A549 (cell line): Measurements from ENCODE around the gene PSMB11. TPM values are rescaled to one million over a fixed set of nuclear protein-coding genes. Genes with fewer than 3 reads are reported as not detected.
"Not testable (repeated sequence)": the region's sequence is repeated elsewhere in the genome, so short reads cannot be mapped to it uniquely, and the experiment has no call there.

ENCODE experiments used
- ATAC-seq, 2 experiments: fragments of 200-7000 bp in 1 of 2; fragments of >200 bp in 1 of 2; cut with Nextera tagmentation in 1 of 2; cut with Tn5 transposase in 1 of 2; 3 replicates each; pipeline versions ENCODE4 v1.8.0 to v1.9.1; 2018 to 2020; ENCODE audit warnings: mild to moderate bottlenecking in 1 of 2, moderate library complexity in 1 of 2
- CTCF ChIA-PET: fragments of 300-600 bp; sonication (Branson Sonifier 250); formaldehyde crosslinking; extraction: SDS; loops from one replicate; lab custom pipeline; 2021; ENCODE audit warnings: antibody characterized with exemption, inconsistent platforms; lab: Yijun Ruan, JAX
- POLR2A ChIA-PET: fragments of 350-600 bp; formaldehyde crosslinking; extraction: SDS; loops from one replicate; lab custom pipeline; 2021; ENCODE audit warnings: antibody characterized with exemption, inconsistent platforms; lab: Yijun Ruan, JAX
- DNase-seq, 2 experiments: peaks; one replicate each; pipeline versions ENCODE4 v3.0.0 to v3.0.0-alpha.2; 2011 to 2016; ENCODE audit warnings: low read depth in 1 of 2, low spot score in 1 of 2
- FAIRE-seq: peaks from 2 replicates; lab custom pipeline; 2011; peaks lifted over from hg19 to GRCh38; lab: Jason Lieb, UNC
- H3K27ac ChIP-seq, 2 experiments: fragments of >200 bp; sonication (Bioruptor Twin); formaldehyde crosslinking; 3 replicates each; pipeline ENCODE4 v1.5.1; 2016 to 2017
- H3K4me1 ChIP-seq: fragments of >200 bp; sonication (Bioruptor Twin); formaldehyde crosslinking; 3 replicates; pipeline ENCODE4 v1.6.1; 2016
- H3K4me2 ChIP-seq: fragments of >200 bp; sonication (Bioruptor Twin); formaldehyde crosslinking; 3 replicates; pipeline ENCODE4 v1.6.1; 2016
- H3K4me3 ChIP-seq: fragments of >200 bp; sonication (Bioruptor Twin); formaldehyde crosslinking; 3 replicates; pipeline ENCODE4 v1.5.1; 2016
- H3K9me3 ChIP-seq: fragments of >200 bp; sonication (Bioruptor Twin); formaldehyde crosslinking; 3 replicates; pipeline ENCODE4 v1.6.1; 2016
- CBX8 ChIP-seq: fragments of 200-600 bp; sonication (generic); IDR thresholded peaks from 2 replicates; pipeline ENCODE4 v1.6.1; 2016
- CHD2 ChIP-seq: fragments of 150-350 bp; IDR thresholded peaks from 2 replicates; pipeline ENCODE4 v1.6.1; 2014; ENCODE audit warnings: low read length; ENCODE audit not compliant: partially characterized antibody
- EHF ChIP-seq: fragments of 250-450 bp; sonication (Bioruptor Pico); IDR thresholded peaks from 2 replicates; pipeline ENCODE4 v1.5.0; 2020; ENCODE audit warnings: mild to moderate bottlenecking
- EHMT2 ChIP-seq: fragments of 200-600 bp; sonication (generic); IDR thresholded peaks from 2 replicates; pipeline ENCODE4 v1.6.1; 2016; ENCODE audit warnings: antibody characterized with exemption, low read depth, mild to moderate bottlenecking, moderate library complexity
- ESRRA ChIP-seq: fragments of 150-350 bp; IDR thresholded peaks from 2 replicates; pipeline ENCODE4 v1.6.1; 2014; ENCODE audit warnings: mild to moderate bottlenecking, low read length, borderline replicate concordance
- FOSL2 ChIP-seq, 2 experiments: fragments of 450-650 bp in 1 of 2; fragments of >200 bp in 1 of 2; sonication (Bioruptor Twin) in 1 of 2; formaldehyde crosslinking; IDR thresholded peaks; 2 replicates each; pipeline versions ENCODE4 v1.5.0 to v1.6.1; 2016 to 2020; ENCODE audit warnings: mild to moderate bottlenecking in 1 of 2, moderate library complexity in 1 of 2
- GATA3 ChIP-seq: IDR thresholded peaks from 2 replicates; pipeline ENCODE4 v1.6.1; 2012; ENCODE audit warnings: borderline replicate concordance
- HDAC2 ChIP-seq: fragments of 200-600 bp; sonication (generic); IDR thresholded peaks from 2 replicates; pipeline ENCODE4 v1.6.1; 2016
- JUNB ChIP-seq: fragments of >200 bp; sonication (Bioruptor Twin); formaldehyde crosslinking; IDR thresholded peaks from 2 replicates; pipeline ENCODE4 v1.6.1; 2016
- KDM1A ChIP-seq: fragments of 200-600 bp; sonication (generic); IDR thresholded peaks from 2 replicates; pipeline ENCODE4 v1.6.1; 2016; ENCODE audit warnings: low read depth, mild to moderate bottlenecking
- MAZ ChIP-seq: fragments of 150-350 bp; IDR thresholded peaks from 2 replicates; pipeline ENCODE4 v1.6.1; 2014; ENCODE audit warnings: antibody characterized with exemption, low read depth, low read length, borderline replicate concordance
- NFE2L2 ChIP-seq: fragments of 150-350 bp; conservative IDR thresholded peaks from 2 replicates; pipeline ENCODE4 v1.6.1; 2014; ENCODE audit warnings: low read length
- NR3C1 ChIP-seq: fragments of >200 bp; sonication (Bioruptor Twin); formaldehyde crosslinking; IDR thresholded peaks from 3 replicates; pipeline ENCODE4 v1.6.1; 2017
- POLR2A ChIP-seq: IDR thresholded peaks from 2 replicates; pipeline ENCODE4 v1.6.1; 2012; ENCODE audit warnings: mild to moderate bottlenecking, low read length
- RNF2 ChIP-seq: fragments of 200-600 bp; sonication (generic); IDR thresholded peaks from 2 replicates; pipeline ENCODE4 v1.6.1; 2016; ENCODE audit warnings: low read depth, mild to moderate bottlenecking, antibody characterized with exemption, moderate library complexity, borderline replicate concordance
- TFCP2L1 ChIP-seq: fragments of 250-450 bp; sonication (Bioruptor Pico); IDR thresholded peaks from 2 replicates; pipeline ENCODE4 v1.5.0; 2021; ENCODE audit warnings: mild to moderate bottlenecking
- ZC3H11A ChIP-seq: fragments of 450-650 bp; IDR thresholded peaks from 2 replicates; pipeline ENCODE4 v1.6.1; 2014; ENCODE audit warnings: antibody characterized with exemption, mild to moderate bottlenecking
- ZFP36 ChIP-seq: fragments of 450-650 bp; IDR thresholded peaks from 2 replicates; pipeline ENCODE4 v1.6.1; 2014; ENCODE audit warnings: borderline replicate concordance; ENCODE audit not compliant: partially characterized antibody
- ZSCAN20 ChIP-seq: fragments of 250-450 bp; sonication (Bioruptor Pico); IDR thresholded peaks from 2 replicates; pipeline ENCODE4 v1.8.0; 2022; ENCODE audit warnings: mild to moderate bottlenecking, moderate library complexity
- WGBS: methylation state at CpG from one replicate; pipeline ENCODE4 v1.1.6; 2017; ENCODE audit errors: missing lambda C conversion rate; 5-methylcytosine and 5-hydroxymethylcytosine counted together
- polyA plus RNA-seq, 4 experiments: library from polyadenylated mRNA; depleted of rRNA in 3 of 4; stranded (reverse); fragments of >200 nt; fragmentation: RNase III in 1 of 4; extraction: RNeasy Plus Mini Kit Qiagen cat#74134 plus additional on column Dnase treatment in 1 of 4; gene quantifications; 2 replicates in 3 of 4; 3 replicates in 1 of 4; pipeline ENCODE4 v1.2.3, GENCODE V29; 2011 to 2017
- TF ChIP-seq, protein P1 (sequence below): fragments of >200 bp; sonication (Bioruptor Twin); formaldehyde crosslinking; IDR thresholded peaks from 2 replicates; pipeline ENCODE4 v1.6.1; 2016
- TF ChIP-seq, protein P2 (sequence below): IDR thresholded peaks from 2 replicates; pipeline ENCODE4 v1.6.1; 2012
- TF ChIP-seq, protein P3 (sequence below): fragments of >200 bp; sonication (Bioruptor Twin); formaldehyde crosslinking; IDR thresholded peaks from 3 replicates; pipeline ENCODE4 v1.6.1; 2016
- TF ChIP-seq, protein P4 (sequence below): IDR thresholded peaks from 2 replicates; pipeline ENCODE4 v1.6.1; 2012; ENCODE audit warnings: low read depth, borderline replicate concordance
- TF ChIP-seq, protein P5 (sequence below): fragments of 250-450 bp; sonication (Bioruptor Pico); IDR thresholded peaks from 2 replicates; pipeline ENCODE4 v1.5.0; 2020; ENCODE audit warnings: low read depth, mild to moderate bottlenecking, moderate library complexity

PSMB11 gene
- polyA plus RNA-seq, 2 of the 4 experiments (the other 2 are of a cell fraction) = not detected

DNA sequence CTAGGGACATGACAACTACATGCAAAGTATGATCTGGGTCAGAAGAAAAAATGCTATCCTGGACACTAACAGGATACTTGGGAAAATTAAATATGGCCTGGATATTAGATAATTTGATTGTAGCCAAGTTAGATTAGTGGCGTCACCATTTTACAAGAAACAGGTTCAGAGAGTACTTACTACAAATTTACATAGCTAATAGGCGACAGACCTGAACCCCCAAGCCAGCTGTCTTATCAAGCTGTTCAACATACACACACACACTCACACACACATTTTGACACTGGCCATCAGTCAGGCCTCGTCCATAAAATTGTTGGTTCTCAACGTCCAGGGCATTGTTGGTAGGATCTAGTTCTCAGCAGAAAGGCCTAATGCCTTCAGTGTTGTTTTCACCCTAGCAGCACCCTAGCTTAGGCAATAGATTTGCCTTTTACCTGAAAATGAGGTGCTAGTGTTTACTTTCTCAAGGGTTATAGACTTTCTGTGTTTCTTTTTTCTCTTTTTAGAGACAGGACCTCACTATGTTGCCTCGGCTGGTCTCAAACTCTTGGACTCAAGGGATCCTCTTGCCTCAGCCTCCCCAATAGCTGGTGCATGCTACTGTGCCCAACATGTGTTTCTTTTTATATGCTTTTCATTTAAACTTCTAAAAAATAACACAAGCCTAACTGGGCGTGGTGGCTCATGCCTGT lies 28.8 kb upstream of the PSMB11 start:
- no peaks in the 10 kb centered on the region for H3K9me3 ChIP-seq
- H3K4me3 ChIP-seq = no peak overlapping the region
- FAIRE-seq = no peak
- 79% methylated on average over 6 of the region's 6 CpGs for WGBS
- CTCF ChIA-PET = interaction anchor here (0.8 to 9.1 kb wide), 11 partner anchors 9 to 56 kb away, joined by 3 to 55 read pairs (median 3); partner anchors contain the start of gene CDH24
- TF ChIP-seq CBX8 (no peak), FOSL2 (IDR thresholded peaks at IDR 0.05) (no peak), FOSL2 (CRISPR knock-in tag; IDR thresholded peaks at IDR 0.05) (no peak), KDM1A (no peak), GATA3 (no peak), NR3C1 (no peak), TFCP2L1 (no peak), HDAC2 (no peak), ZC3H11A (no peak), POLR2A (no peak), JUNB (no peak)
- TF ChIP-seq, protein P1, sequence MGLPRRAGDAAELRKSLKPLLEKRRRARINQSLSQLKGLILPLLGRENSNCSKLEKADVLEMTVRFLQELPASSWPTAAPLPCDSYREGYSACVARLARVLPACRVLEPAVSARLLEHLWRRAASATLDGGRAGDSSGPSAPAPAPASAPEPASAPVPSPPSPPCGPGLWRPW = no peak
- TF ChIP-seq, protein P2, sequence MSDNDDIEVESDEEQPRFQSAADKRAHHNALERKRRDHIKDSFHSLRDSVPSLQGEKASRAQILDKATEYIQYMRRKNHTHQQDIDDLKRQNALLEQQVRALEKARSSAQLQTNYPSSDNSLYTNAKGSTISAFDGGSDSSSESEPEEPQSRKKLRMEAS = no peak
- TF ChIP-seq, all 56 proteins: peak for 0
- peaks cover 6% of the 10 kb centered on the region; the same call in 1 of the 3 replicates for H3K4me1 ChIP-seq
- no peak overlapping the region for H3K27ac ChIP-seq
- DNase-seq (no peak), ATAC-seq (no peak)
- no peak overlapping the region for H3K4me2 ChIP-seq
- POLR2A ChIA-PET = interaction anchor here (0.7 kb wide), 1 partner anchor 10 kb away, joined by 3 read pairs; no protein-coding TSS in a partner anchor

DNA sequence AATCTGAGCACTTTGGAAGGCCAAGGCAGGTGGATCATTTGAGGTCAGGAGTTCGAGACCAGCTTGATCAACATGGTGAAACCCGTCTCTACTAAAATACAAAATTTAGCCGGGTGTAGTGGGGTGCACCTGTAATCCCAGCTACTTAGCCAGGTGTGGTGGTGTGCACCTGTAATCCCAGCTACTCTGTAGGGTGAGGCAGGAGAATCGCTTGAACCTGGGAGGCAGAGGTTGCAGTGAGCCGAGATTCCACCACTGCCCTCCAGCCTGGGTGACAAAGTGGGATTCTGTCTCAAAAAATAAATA lies 28.3 kb upstream of the PSMB11 start:
- H3K27ac ChIP-seq, DNase-seq, H3K4me3 ChIP-seq, H3K9me3 ChIP-seq, H3K4me2 ChIP-seq, H3K4me1 ChIP-seq, FAIRE-seq, ATAC-seq: not testable (repeated sequence)
- WGBS = 87% methylated on average over 5 of the region's 5 CpGs
- ChIA-PET CTCF (interaction anchor here (0.8 to 9.1 kb wide), 9 partner anchors 17 to 55 kb away, joined by 3 to 55 read pairs (median 3); no protein-coding TSS in a partner anchor), POLR2A (interaction anchor here (0.7 kb wide), 1 partner anchor 10 kb away, joined by 3 read pairs; no protein-coding TSS in a partner anchor)

DNA sequence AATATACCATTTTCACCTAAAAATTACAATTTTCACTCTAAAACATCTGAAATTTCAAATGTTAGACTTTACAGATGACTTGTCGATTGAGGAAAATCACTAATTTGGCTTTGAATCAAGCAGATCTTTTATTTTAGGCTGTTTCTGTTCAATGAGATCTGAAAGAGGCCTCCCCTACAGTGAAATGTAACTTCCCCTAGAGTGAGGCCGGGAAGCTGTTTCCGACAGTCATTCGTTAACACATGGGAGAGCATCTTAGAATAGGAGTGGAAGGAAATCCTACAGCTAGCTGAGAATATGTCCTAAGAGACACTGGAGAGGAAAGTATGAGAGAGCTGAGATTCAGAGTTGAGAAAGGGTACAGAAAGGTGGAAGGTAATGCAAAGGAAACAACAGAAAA lies 26.4 kb upstream of the PSMB11 start:
- no peak overlapping the region for H3K4me2 ChIP-seq
- H3K4me3 ChIP-seq = no peak overlapping the region
- H3K9me3 ChIP-seq = no peaks in the 10 kb centered on the region
- ATAC-seq = no peak
- WGBS = 90% methylated on average over 4 of the region's 4 CpGs
- POLR2A ChIA-PET = no interaction called here
- DNase-seq = no peak
- TF ChIP-seq EHF (CRISPR knock-in tag) = no peak
- no peak for TF ChIP-seq EHMT2
- TF ChIP-seq, protein P1 = no peak
- no peak for TF ChIP-seq CHD2
- TF ChIP-seq, protein P3, sequence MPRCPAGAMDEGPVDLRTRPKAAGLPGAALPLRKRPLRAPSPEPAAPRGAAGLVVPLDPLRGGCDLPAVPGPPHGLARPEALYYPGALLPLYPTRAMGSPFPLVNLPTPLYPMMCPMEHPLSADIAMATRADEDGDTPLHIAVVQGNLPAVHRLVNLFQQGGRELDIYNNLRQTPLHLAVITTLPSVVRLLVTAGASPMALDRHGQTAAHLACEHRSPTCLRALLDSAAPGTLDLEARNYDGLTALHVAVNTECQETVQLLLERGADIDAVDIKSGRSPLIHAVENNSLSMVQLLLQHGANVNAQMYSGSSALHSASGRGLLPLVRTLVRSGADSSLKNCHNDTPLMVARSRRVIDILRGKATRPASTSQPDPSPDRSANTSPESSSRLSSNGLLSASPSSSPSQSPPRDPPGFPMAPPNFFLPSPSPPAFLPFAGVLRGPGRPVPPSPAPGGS = no peak
- no peak for TF ChIP-seq ZSCAN20 (CRISPR knock-in tag)
- TF ChIP-seq NR3C1 = no peak
- TF ChIP-seq, all 56 proteins: peak for 0
- CTCF ChIA-PET = interaction anchor here (1.4 to 9.1 kb wide), 7 partner anchors 9 to 53 kb away, joined by 4 to 55 read pairs (median 6); partner anchors contain the start of gene PSMB11
- no peak for FAIRE-seq
- no peaks in the 10 kb centered on the region for H3K4me1 ChIP-seq
- H3K27ac ChIP-seq = no peak overlapping the region

DNA sequence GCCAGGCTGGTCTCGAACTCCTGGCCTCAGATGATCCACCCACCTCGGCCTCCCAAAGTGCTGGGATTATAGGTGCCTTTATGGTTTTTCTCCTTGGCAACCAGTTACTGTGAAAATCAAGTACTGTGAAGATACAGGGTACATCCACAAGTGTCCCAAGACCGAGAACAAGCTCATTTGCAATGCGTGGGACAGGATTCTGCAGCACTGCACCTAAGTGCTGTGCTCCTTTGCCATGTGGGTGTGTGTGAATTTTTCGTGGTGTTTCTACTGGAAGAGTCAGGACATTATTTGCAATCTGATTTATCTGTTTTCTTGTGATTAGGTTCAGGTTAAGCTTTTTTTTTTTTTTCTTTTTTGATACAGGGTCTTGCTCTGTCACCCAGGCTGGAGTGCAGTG lies 24.9 kb upstream of the PSMB11 start:
- ChIA-PET CTCF (interaction anchor here (0.8 to 9.1 kb wide), 6 partner anchors 10 to 41 kb away, joined by 3 to 55 read pairs (median 8); no protein-coding TSS in a partner anchor), POLR2A (no interaction called here)
- no peak overlapping the region for H3K27ac ChIP-seq
- no peak for ATAC-seq
- H3K4me2 ChIP-seq = no peak overlapping the region
- WGBS = 51% methylated on average over 5 of the region's 5 CpGs
- H3K4me3 ChIP-seq = no peak overlapping the region
- no peak for DNase-seq
- FAIRE-seq = no peak
- no peaks in the 10 kb centered on the region for H3K4me1 ChIP-seq
- no peaks in the 10 kb centered on the region for H3K9me3 ChIP-seq
- no peak for TF ChIP-seq ESRRA
- TF ChIP-seq, protein P4, sequence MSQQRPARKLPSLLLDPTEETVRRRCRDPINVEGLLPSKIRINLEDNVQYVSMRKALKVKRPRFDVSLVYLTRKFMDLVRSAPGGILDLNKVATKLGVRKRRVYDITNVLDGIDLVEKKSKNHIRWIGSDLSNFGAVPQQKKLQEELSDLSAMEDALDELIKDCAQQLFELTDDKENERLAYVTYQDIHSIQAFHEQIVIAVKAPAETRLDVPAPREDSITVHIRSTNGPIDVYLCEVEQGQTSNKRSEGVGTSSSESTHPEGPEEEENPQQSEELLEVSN = no peak
- no peak for TF ChIP-seq ZSCAN20 (CRISPR knock-in tag)
- TF ChIP-seq, protein P3 = no peak
- no peak for TF ChIP-seq CHD2
- TF ChIP-seq, protein P5, sequence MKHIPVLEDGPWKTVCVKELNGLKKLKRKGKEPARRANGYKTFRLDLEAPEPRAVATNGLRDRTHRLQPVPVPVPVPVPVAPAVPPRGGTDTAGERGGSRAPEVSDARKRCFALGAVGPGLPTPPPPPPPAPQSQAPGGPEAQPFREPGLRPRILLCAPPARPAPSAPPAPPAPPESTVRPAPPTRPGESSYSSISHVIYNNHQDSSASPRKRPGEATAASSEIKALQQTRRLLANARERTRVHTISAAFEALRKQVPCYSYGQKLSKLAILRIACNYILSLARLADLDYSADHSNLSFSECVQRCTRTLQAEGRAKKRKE (CRISPR knock-in tag) = no peak
- TF ChIP-seq GATA3 = no peak
- no peak for TF ChIP-seq ZFP36
- TF ChIP-seq NFE2L2 = no peak
- no peak for TF ChIP-seq KDM1A
- TF ChIP-seq TFCP2L1 = no peak
- TF ChIP-seq ZC3H11A = no peak
- TF ChIP-seq MAZ = no peak
- no peak for TF ChIP-seq RNF2
